H1 (cell line): Measurements from ENCODE around the gene TMTC4. TPM values are rescaled to one million over a fixed set of nuclear protein-coding genes. Genes with fewer than 3 reads are reported as not detected.

Experiments
- ATF2 ChIP-seq: IDR thresholded peaks from 2 replicates; pipeline ENCODE4 v1.6.1; 2012; ENCODE audit warnings: low read length, inconsistent platforms
- CBX5 ChIP-seq: fragments of 300-800, 300-1000 bp; sonication (generic); IDR thresholded peaks from 2 replicates; pipeline ENCODE4 v1.7.1; 2016; ENCODE audit warnings: antibody characterized with exemption, low read length, low read depth
- CREB1 ChIP-seq: IDR thresholded peaks from 2 replicates; pipeline ENCODE4 v1.6.1; 2012; ENCODE audit warnings: inconsistent platforms
- CTBP2 ChIP-seq: IDR thresholded peaks from 2 replicates; pipeline ENCODE4 v1.7.0; 2011; ENCODE audit warnings: borderline replicate concordance, mild to moderate bottlenecking, moderate library complexity, mixed read lengths, low read length; ENCODE audit not compliant: insufficient read depth, insufficient read length
- JUN ChIP-seq: IDR thresholded peaks from 2 replicates; pipeline ENCODE4 v1.6.1; 2011; ENCODE audit warnings: low read depth, mild to moderate bottlenecking, improper control_type of control experiment, low read length
- MAFK ChIP-seq: IDR thresholded peaks from 2 replicates; pipeline ENCODE4 v1.6.1; 2012; ENCODE audit warnings: low read depth, mild to moderate bottlenecking, improper control_type of control experiment, low read length
- RXRA ChIP-seq: IDR thresholded peaks from 2 replicates; pipeline ENCODE4 v1.6.1; 2011; ENCODE audit warnings: low read depth, mild to moderate bottlenecking, low read length, moderate library complexity; ENCODE audit not compliant: insufficient read depth
- SIRT6 ChIP-seq: IDR thresholded peaks from one replicate; pipeline ENCODE4 v1.7.1; 2012; ENCODE audit warnings: low read length, inconsistent platforms
- polyA plus RNA-seq, 7 experiments: library from polyadenylated mRNA; depleted of rRNA in 3 of 7; stranded (reverse) in 5 of 7; unstranded in 2 of 7; fragments of >200 nt in 5 of 7; fragments of 200-250 nt in 2 of 7; gene quantifications; 1 replicate in 5 of 7; 2 replicates in 1 of 7; 4 replicates in 1 of 7; pipeline versions ENCODE4 v1.2.1 to v1.2.3, GENCODE V29; 2011 to 2013; ENCODE audit warnings: missing spikeins in 2 of 7, mixed read lengths in 2 of 7
- total RNA-seq: library from RNA; stranded (reverse); fragmentation: NEBNext Ultra II Directional; extraction: Animal tissue kit (Norgen Biotek cat#: 25700); gene quantifications from 2 replicates; pipeline ENCODE4 v1.2.1, GENCODE V29; 2021
- TF ChIP-seq, protein P1 (sequence below): fragments of 300-600 bp; sonication (generic); IDR thresholded peaks from 2 replicates; pipeline ENCODE4 v1.7.1; 2012; ENCODE audit warnings: low read length, moderate library complexity, mild to moderate bottlenecking, inconsistent platforms; ENCODE audit not compliant: insufficient replicate concordance

Gene TMTC4
- total and polyA plus RNA-seq, 2 of the 8 experiments (the other 6 are each of a cell fraction or from before 2014, with no cell fraction given) = 26.3 to 42.6 TPM

GRCh38 chr13:100560498-100561157 lies 114.0 kb downstream of the TMTC4 start (continued):
- TF ChIP-seq, protein P1, sequence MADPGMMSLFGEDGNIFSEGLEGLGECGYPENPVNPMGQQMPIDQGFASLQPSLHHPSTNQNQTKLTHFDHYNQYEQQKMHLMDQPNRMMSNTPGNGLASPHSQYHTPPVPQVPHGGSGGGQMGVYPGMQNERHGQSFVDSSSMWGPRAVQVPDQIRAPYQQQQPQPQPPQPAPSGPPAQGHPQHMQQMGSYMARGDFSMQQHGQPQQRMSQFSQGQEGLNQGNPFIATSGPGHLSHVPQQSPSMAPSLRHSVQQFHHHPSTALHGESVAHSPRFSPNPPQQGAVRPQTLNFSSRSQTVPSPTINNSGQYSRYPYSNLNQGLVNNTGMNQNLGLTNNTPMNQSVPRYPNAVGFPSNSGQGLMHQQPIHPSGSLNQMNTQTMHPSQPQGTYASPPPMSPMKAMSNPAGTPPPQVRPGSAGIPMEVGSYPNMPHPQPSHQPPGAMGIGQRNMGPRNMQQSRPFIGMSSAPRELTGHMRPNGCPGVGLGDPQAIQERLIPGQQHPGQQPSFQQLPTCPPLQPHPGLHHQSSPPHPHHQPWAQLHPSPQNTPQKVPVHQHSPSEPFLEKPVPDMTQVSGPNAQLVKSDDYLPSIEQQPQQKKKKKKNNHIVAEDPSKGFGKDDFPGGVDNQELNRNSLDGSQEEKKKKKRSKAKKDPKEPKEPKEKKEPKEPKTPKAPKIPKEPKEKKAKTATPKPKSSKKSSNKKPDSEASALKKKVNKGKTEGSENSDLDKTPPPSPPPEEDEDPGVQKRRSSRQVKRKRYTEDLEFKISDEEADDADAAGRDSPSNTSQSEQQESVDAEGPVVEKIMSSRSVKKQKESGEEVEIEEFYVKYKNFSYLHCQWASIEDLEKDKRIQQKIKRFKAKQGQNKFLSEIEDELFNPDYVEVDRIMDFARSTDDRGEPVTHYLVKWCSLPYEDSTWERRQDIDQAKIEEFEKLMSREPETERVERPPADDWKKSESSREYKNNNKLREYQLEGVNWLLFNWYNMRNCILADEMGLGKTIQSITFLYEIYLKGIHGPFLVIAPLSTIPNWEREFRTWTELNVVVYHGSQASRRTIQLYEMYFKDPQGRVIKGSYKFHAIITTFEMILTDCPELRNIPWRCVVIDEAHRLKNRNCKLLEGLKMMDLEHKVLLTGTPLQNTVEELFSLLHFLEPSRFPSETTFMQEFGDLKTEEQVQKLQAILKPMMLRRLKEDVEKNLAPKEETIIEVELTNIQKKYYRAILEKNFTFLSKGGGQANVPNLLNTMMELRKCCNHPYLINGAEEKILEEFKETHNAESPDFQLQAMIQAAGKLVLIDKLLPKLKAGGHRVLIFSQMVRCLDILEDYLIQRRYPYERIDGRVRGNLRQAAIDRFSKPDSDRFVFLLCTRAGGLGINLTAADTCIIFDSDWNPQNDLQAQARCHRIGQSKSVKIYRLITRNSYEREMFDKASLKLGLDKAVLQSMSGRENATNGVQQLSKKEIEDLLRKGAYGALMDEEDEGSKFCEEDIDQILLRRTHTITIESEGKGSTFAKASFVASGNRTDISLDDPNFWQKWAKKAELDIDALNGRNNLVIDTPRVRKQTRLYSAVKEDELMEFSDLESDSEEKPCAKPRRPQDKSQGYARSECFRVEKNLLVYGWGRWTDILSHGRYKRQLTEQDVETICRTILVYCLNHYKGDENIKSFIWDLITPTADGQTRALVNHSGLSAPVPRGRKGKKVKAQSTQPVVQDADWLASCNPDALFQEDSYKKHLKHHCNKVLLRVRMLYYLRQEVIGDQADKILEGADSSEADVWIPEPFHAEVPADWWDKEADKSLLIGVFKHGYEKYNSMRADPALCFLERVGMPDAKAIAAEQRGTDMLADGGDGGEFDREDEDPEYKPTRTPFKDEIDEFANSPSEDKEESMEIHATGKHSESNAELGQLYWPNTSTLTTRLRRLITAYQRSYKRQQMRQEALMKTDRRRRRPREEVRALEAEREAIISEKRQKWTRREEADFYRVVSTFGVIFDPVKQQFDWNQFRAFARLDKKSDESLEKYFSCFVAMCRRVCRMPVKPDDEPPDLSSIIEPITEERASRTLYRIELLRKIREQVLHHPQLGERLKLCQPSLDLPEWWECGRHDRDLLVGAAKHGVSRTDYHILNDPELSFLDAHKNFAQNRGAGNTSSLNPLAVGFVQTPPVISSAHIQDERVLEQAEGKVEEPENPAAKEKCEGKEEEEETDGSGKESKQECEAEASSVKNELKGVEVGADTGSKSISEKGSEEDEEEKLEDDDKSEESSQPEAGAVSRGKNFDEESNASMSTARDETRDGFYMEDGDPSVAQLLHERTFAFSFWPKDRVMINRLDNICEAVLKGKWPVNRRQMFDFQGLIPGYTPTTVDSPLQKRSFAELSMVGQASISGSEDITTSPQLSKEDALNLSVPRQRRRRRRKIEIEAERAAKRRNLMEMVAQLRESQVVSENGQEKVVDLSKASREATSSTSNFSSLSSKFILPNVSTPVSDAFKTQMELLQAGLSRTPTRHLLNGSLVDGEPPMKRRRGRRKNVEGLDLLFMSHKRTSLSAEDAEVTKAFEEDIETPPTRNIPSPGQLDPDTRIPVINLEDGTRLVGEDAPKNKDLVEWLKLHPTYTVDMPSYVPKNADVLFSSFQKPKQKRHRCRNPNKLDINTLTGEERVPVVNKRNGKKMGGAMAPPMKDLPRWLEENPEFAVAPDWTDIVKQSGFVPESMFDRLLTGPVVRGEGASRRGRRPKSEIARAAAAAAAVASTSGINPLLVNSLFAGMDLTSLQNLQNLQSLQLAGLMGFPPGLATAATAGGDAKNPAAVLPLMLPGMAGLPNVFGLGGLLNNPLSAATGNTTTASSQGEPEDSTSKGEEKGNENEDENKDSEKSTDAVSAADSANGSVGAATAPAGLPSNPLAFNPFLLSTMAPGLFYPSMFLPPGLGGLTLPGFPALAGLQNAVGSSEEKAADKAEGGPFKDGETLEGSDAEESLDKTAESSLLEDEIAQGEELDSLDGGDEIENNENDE = no peak
- TF ChIP-seq JUN (no peak), CREB1 (no peak), SIRT6 (no peak), CBX5 (no peak), MAFK (no peak), RXRA (no peak), CTBP2 (no peak), ATF2 (no peak)
